Measurements from ENCODE around the gene EGLN2.

DNA sequence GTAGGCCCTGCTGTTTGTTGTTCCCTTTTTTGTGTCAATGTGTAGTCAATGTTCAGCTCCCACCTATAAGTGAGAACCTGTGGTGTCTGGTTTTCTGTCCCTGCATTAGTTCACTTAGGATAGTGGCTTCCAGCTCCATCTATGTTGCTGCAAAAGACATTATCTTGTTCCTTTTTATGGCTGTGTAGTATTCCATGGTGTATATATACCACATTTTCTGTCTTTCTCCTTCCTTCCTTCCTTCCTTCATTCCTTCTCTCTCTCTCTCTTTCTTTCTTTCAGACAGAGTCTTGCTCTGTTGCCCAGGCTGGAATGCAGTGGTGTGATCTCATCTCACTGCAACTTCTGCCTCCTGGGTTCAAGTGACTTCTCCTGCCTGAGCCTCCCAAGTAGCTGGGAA lies 30.2 kb downstream of the EGLN2 start:
- TF ChIP-seq, protein P1, sequence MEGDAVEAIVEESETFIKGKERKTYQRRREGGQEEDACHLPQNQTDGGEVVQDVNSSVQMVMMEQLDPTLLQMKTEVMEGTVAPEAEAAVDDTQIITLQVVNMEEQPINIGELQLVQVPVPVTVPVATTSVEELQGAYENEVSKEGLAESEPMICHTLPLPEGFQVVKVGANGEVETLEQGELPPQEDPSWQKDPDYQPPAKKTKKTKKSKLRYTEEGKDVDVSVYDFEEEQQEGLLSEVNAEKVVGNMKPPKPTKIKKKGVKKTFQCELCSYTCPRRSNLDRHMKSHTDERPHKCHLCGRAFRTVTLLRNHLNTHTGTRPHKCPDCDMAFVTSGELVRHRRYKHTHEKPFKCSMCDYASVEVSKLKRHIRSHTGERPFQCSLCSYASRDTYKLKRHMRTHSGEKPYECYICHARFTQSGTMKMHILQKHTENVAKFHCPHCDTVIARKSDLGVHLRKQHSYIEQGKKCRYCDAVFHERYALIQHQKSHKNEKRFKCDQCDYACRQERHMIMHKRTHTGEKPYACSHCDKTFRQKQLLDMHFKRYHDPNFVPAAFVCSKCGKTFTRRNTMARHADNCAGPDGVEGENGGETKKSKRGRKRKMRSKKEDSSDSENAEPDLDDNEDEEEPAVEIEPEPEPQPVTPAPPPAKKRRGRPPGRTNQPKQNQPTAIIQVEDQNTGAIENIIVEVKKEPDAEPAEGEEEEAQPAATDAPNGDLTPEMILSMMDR (IDR thresholded peaks at IDR 0.05): no peak
- TF ChIP-seq EP300 (IDR thresholded peaks at IDR 0.05): no peak

Data from sigmoid colon (tissue), 4 donors.